Measurements from ENCODE around the gene IL10. TPM values are rescaled to one million over a fixed set of nuclear protein-coding genes. Genes with fewer than 3 reads are reported as not detected.

The IL10 gene
- not detected in 2 replicates for total RNA-seq

GRCh38 chr1:206772243-206772937 lies at the start of gene IL10:
IL10 (minus strand) TSS chr1:206772494; CDS start chr1:206772435, 59 bp downstream.

GRCh38 chr1:206770531-206771337 lies 1.6 kb downstream of the IL10 start, which contains the start of gene IL19:
IL19 (plus strand) TSS chr1:206770773; CDS start chr1:206836663, 65,890 bp downstream.

Other genes with a start within 250 kb of the IL10 start
- 38.3 and 44.7 TPM in 2 replicates for gene EIF2D, start 160.0 kb downstream of the IL10 start, total RNA-seq
- 9.9 and 10.8 TPM in 2 replicates for gene DYRK3, start 137.0 kb downstream of the IL10 start, total RNA-seq
- 39.9 and 42.4 TPM in 2 replicates for gene MAPKAPK2, start 87.6 kb downstream of the IL10 start, total RNA-seq
- gene IL19, start 1.7 kb downstream of the IL10 start, total RNA-seq = not detected in 2 replicates
- gene IL20, start 93.1 kb upstream of the IL10 start, total RNA-seq = not detected in 2 replicates
- gene IL24, start 124.9 kb upstream of the IL10 start, total RNA-seq = 0.12 TPM in 1 of 2 replicates, not detected in the other
- 1.3 and 1.6 TPM in 2 replicates for gene FCMR, start 149.4 kb upstream of the IL10 start, total RNA-seq
- not detected in 2 replicates for gene PIGR, start 174.0 kb upstream of the IL10 start, total RNA-seq
- gene FCAMR, start 198.0 kb upstream of the IL10 start, total RNA-seq = not detected in 2 replicates